B cell (primary cell): ENCODE data around the gene ZBED2. TPM values are rescaled to one million over a fixed set of nuclear protein-coding genes. Genes with fewer than 3 reads are reported as not detected.

ENCODE experiments used
- ATAC-seq: fragments of 200-7000 bp; cut with Tn5 transposase; one replicate; pipeline ENCODE4 v1.10.0; 2021; ENCODE audit warnings: low read depth, mild to moderate bottlenecking, moderate number of reproducible peaks, moderate library complexity
- CTCF ChIA-PET: fragments of 350-600 bp; sonication (Branson Sonifier 250); formaldehyde crosslinking; loops from one replicate; lab custom pipeline; 2021; ENCODE audit warnings: antibody characterized with exemption, inconsistent platforms; lab: Charles Lee
- POLR2A ChIA-PET: fragments of 350-600 bp; sonication (Branson Sonifier 250); formaldehyde crosslinking; loops from one replicate; lab custom pipeline; 2021; ENCODE audit warnings: antibody characterized with exemption; lab: Charles Lee
- DNase-seq: peaks from one replicate; pipeline ENCODE4 v3.0.0; 2013
- H2AFZ ChIP-seq: 2 replicates; pipeline ENCODE4 v1.6.1; 2012; ENCODE audit warnings: mild to moderate bottlenecking, low read depth, low read length; ENCODE audit not compliant: insufficient read depth, poor library complexity, severe bottlenecking
- H3K27ac ChIP-seq, 2 donors: 1 replicate in 1 of 2; 2 replicates in 1 of 2; pipeline ENCODE4 v1.5.1; 2012 to 2013; ENCODE audit warnings: low read length in 2 of 2, mild to moderate bottlenecking in 2 of 2, moderate library complexity in 1 of 2
- H3K27me3 ChIP-seq, 4 experiments: fragments of 200-600 bp in 1 of 4; sonication (generic) in 1 of 4; replicated peaks in 1 of 4; 1 replicate in 2 of 4; 2 replicates in 2 of 4; pipeline versions ENCODE4 v1.6.1 to v1.7.0; 2013 to 2016; ENCODE audit warnings: low read length in 3 of 4, mild to moderate bottlenecking in 2 of 4, mixed read lengths in 1 of 4, moderate library complexity in 1 of 4; ENCODE audit not compliant: insufficient read depth in 4 of 4, control insufficient read depth in 3 of 4; ENCODE audit errors: control extremely low read depth in 1 of 4
- H3K36me3 ChIP-seq, 2 experiments: replicated peaks in 1 of 2; 1 replicate in 1 of 2; 2 replicates in 1 of 2; pipeline versions ENCODE4 v1.6.1 to v1.7.1; 2013; ENCODE audit warnings: low read length in 1 of 2; ENCODE audit not compliant: insufficient read depth in 2 of 2, control insufficient read depth in 1 of 2; ENCODE audit errors: control extremely low read depth in 1 of 2, extremely low read depth in 1 of 2
- H3K4me1 ChIP-seq, 2 donors: fragments of 200-600 bp in 1 of 2; sonication (generic) in 1 of 2; 1 replicate in 1 of 2; 2 replicates in 1 of 2; pipeline versions ENCODE4 v1.5.1 to v1.6.1; 2013 to 2017; ENCODE audit warnings: low read length in 2 of 2; ENCODE audit not compliant: control insufficient read depth in 2 of 2, insufficient read depth in 2 of 2
- H3K4me2 ChIP-seq: replicated peaks from 2 replicates; pipeline ENCODE3; 2012; ENCODE audit warnings: mild to moderate bottlenecking, low read depth, low read length; ENCODE audit not compliant: poor library complexity, severe bottlenecking
- H3K4me3 ChIP-seq, 5 experiments: fragments of 200-600 bp in 1 of 5; sonication (generic) in 1 of 5; 1 replicate in 3 of 5; 2 replicates in 2 of 5; pipeline versions ENCODE4 v1.5.1 to v1.7.0; 2011 to 2016; ENCODE audit warnings: low read length in 4 of 5, mild to moderate bottlenecking in 4 of 5, low read depth in 2 of 5, control low read depth in 1 of 5, moderate library complexity in 1 of 5; ENCODE audit not compliant: insufficient read depth in 1 of 5; ENCODE audit errors: control extremely low read depth in 1 of 5, extremely low read depth in 1 of 5
- H3K79me2 ChIP-seq: fragments of 200-600 bp; sonication (generic); one replicate; pipeline ENCODE4 v1.6.0; 2016; ENCODE audit warnings: low read length; ENCODE audit not compliant: control insufficient read depth, insufficient read depth
- H3K9ac ChIP-seq: fragments of 200-600 bp; sonication (generic); 2 replicates; pipeline ENCODE4 v1.6.1; 2017; ENCODE audit warnings: mild to moderate bottlenecking, low read length, moderate library complexity
- H3K9me3 ChIP-seq, 3 donors: one replicate each; pipeline versions ENCODE4 v1.6.1 to v1.7.1; 2013; ENCODE audit warnings: low read length in 2 of 3; ENCODE audit not compliant: control insufficient read depth in 2 of 3, insufficient read depth in 1 of 3; ENCODE audit errors: control extremely low read depth in 1 of 3
- H4K20me1 ChIP-seq: 2 replicates; pipeline ENCODE4 v1.6.0; 2012; ENCODE audit warnings: mild to moderate bottlenecking, low read length; ENCODE audit not compliant: insufficient read depth, control insufficient read depth, poor library complexity, severe bottlenecking
- H3K27ac Mint-ChIP-seq: one replicate; pipeline ENCODE4 v1.8.0; 2021; ENCODE audit warnings: mixed read lengths
- H3K27me3 Mint-ChIP-seq: one replicate; pipeline ENCODE4 v1.8.0; 2021; ENCODE audit warnings: mixed read lengths
- H3K4me1 Mint-ChIP-seq: one replicate; pipeline ENCODE4 v1.8.0; 2021; ENCODE audit warnings: mixed read lengths
- H3K4me3 Mint-ChIP-seq: one replicate; pipeline ENCODE4 v1.8.0; 2021; ENCODE audit warnings: mixed read lengths
- H3K9me3 Mint-ChIP-seq: one replicate; pipeline ENCODE4 v1.8.0; 2022; ENCODE audit warnings: mixed read lengths; ENCODE audit not compliant: insufficient read depth
- EZH2 ChIP-seq: IDR thresholded peaks from 2 replicates; pipeline ENCODE4 v1.6.1; 2012; ENCODE audit warnings: borderline replicate concordance, low read depth, mild to moderate bottlenecking, moderate library complexity, low read length; ENCODE audit not compliant: insufficient read depth, poor library complexity, severe bottlenecking
- WGBS: methylation state at CpG from one replicate; pipeline ENCODE4 v1.1.5; 2013; ENCODE audit warnings: missing lambda C conversion rate; ENCODE audit not compliant: insufficient coverage; 5-methylcytosine and 5-hydroxymethylcytosine counted together
- intact Hi-C: fragments of 100-400 bp; cut with micrococcal nuclease; formaldehyde crosslinking; loops from one replicate; pipeline ENCODE4 v1.10.0; 2022
- polyA plus RNA-seq: library from polyadenylated mRNA; depleted of rRNA; stranded (reverse); fragments of >200 nt; gene quantifications from 2 replicates; pipeline ENCODE4 v1.2.3, GENCODE V29; 2012
- total RNA-seq, 2 donors: library from RNA; stranded (reverse); fragments of 120-200 nt in 1 of 2; gene quantifications; 1 replicate in 1 of 2; 2 replicates in 1 of 2; pipeline versions ENCODE4 v1.2.3 to v1.2.4, GENCODE V29; 2013 to 2022
- TF ChIP-seq, protein P1 (sequence below): fragments of 200-600 bp; IDR thresholded peaks from one replicate; pipeline ENCODE4 v1.8.0; 2022; ENCODE audit warnings: antibody characterized with exemption, mild to moderate bottlenecking

The ZBED2 gene
- total and polyA plus RNA-seq, 2 donors (not counting 1 experiment from before 2014, with no cell fraction given): 0.36 to 6.0 TPM

DNA sequence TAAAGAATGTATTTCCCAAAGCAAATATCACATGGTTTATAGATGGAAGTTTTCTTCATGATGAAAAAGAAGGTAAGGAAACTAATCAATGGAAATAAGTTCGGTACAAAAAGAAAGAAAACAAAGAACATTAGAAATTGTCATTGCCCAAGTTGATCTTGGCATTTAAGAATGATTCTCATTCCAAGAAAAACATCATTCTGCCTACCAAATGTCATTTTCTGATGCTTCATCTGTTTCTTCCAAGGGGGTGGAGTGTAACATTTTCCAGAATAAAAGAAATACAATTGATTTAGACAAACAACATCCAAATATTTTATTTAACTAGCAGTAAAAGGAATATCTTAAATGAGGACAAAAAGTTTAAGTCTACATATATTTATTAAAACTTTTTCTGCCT is 3.0 kb upstream of the ZBED2 start:
- POLR2A ChIA-PET: no interaction called here

DNA sequence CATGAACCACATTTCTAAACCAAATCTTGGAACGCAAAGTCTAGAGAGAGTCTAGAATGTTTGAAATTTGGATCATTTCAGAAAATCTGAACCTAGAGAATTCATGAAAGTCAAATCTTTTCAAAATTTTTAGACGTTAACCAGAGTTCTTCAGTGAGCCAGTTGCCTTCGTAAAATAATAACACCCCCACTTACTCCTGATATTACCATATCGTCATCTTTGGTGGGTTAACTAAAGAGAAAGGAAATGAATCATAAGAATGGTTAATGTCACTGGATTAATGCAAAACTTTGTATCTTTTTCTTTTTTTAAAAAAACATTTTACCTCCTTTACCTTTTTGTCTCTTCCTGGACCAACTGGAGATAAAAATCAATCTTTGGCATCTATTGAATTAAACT is 1.2 kb upstream of the ZBED2 start:
- no peak for ATAC-seq
- no CpG with 5 or more reads among the region's 4 CpGs for WGBS

More for the DNA sequence above, 3.0 kb upstream of the ZBED2 start:
- H3K4me1 ChIP-seq: peaks cover 20 to 29% of the 10 kb centered on the region in 2 donors
- no peaks in the 10 kb centered on the region for H3K9me3 ChIP-seq
- H3K9ac ChIP-seq: no peak overlapping the region
- no peaks in the 10 kb centered on the region for H3K79me2 ChIP-seq
- H3K4me2 ChIP-seq: no peak overlapping the region
- no peak for DNase-seq
- peaks cover 33% of the 10 kb centered on the region for H3K4me1 Mint-ChIP-seq
- no peak for ATAC-seq
- CTCF ChIA-PET: interaction anchor here (0.5 to 2.2 kb wide), 2 partner anchors 18 to 68 kb away, joined by 3 to 10 read pairs; no protein-coding TSS in a partner anchor
- H3K27ac Mint-ChIP-seq: no peak overlapping the region
- no peaks in the 10 kb centered on the region for H4K20me1 ChIP-seq
- intact Hi-C loops: no loop called here
- H2AFZ ChIP-seq: no peak overlapping the region
- no peak overlapping the region for H3K4me3 Mint-ChIP-seq
- no CpG with 5 or more reads among the region's 1 CpG for WGBS
- H3K27ac ChIP-seq: no peak overlapping the region
- H3K4me3 ChIP-seq: no peak overlapping the region
- no peaks in the 10 kb centered on the region for H3K27me3 Mint-ChIP-seq
- peaks cover 0 to 10% of the 10 kb centered on the region in 2 experiments for H3K36me3 ChIP-seq
- no peaks in the 10 kb centered on the region for H3K9me3 Mint-ChIP-seq
- H3K27me3 ChIP-seq: no peaks in the 10 kb centered on the region
- no peak for TF ChIP-seq EZH2

More for the DNA sequence above, 1.2 kb upstream of the ZBED2 start:
- TF ChIP-seq, protein P1, sequence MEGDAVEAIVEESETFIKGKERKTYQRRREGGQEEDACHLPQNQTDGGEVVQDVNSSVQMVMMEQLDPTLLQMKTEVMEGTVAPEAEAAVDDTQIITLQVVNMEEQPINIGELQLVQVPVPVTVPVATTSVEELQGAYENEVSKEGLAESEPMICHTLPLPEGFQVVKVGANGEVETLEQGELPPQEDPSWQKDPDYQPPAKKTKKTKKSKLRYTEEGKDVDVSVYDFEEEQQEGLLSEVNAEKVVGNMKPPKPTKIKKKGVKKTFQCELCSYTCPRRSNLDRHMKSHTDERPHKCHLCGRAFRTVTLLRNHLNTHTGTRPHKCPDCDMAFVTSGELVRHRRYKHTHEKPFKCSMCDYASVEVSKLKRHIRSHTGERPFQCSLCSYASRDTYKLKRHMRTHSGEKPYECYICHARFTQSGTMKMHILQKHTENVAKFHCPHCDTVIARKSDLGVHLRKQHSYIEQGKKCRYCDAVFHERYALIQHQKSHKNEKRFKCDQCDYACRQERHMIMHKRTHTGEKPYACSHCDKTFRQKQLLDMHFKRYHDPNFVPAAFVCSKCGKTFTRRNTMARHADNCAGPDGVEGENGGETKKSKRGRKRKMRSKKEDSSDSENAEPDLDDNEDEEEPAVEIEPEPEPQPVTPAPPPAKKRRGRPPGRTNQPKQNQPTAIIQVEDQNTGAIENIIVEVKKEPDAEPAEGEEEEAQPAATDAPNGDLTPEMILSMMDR: no peak
- no peak for TF ChIP-seq EZH2
- no peaks in the 10 kb centered on the region for H3K27me3 ChIP-seq
- H3K4me1 ChIP-seq: peaks cover 20 to 36% of the 10 kb centered on the region in 2 donors
- H3K9me3 ChIP-seq: no peaks in the 10 kb centered on the region
- Mint-ChIP-seq H3K27me3 (no peaks in the 10 kb centered on the region), H3K4me3 (no peak overlapping the region), H3K27ac (no peak overlapping the region), H3K4me1 (peaks cover 43% of the 10 kb centered on the region), H3K9me3 (no peaks in the 10 kb centered on the region)
- H3K36me3 ChIP-seq: peaks cover 0 to 10% of the 10 kb centered on the region in 2 experiments
- intact Hi-C loops: no loop called here
- ChIA-PET POLR2A (no interaction called here), CTCF (interaction anchor here (3.6 kb wide), 1 partner anchor 20 kb away, joined by 17 read pairs; no protein-coding TSS in a partner anchor)
- no peak overlapping the region for H3K4me2 ChIP-seq
- no peak overlapping the region for H3K27ac ChIP-seq
- no peak overlapping the region for H3K4me3 ChIP-seq
- DNase-seq: no peak
- no peaks in the 10 kb centered on the region for H3K79me2 ChIP-seq
- H3K9ac ChIP-seq: no peak overlapping the region
- H2AFZ ChIP-seq: no peak overlapping the region
- no peaks in the 10 kb centered on the region for H4K20me1 ChIP-seq
